Karpas-422 (cell line): ENCODE measurements around the gene MMRN2. TPM values are rescaled to one million over a fixed set of nuclear protein-coding genes. Genes with fewer than 3 reads are reported as not detected.

Experiments
- small RNA-seq: library from RNA; depleted of rRNA; stranded (forward); fragments of <200 nt; gene quantifications from one replicate; pipeline ENCODE3, GENCODE V24; 2014
- total RNA-seq: library from RNA; depleted of rRNA; stranded (reverse); fragments of >200 nt; shearing (Covaris generic); gene quantifications from 2 replicates; pipeline ENCODE4 v1.2.3, GENCODE V29; 2014; ENCODE audit warnings: low replicate concordance; rRNA removed

The MMRN2 gene
- total RNA-seq, 1 experiment from 2014 or later, result not detected

Small RNA genes lying within 50 kb of the gene (small RNA-seq; reads per million reads assigned to genes)
- gene BMS1P3, result not detected
- not detected for gene RNU1-19P

Other genes with a start within 250 kb of the MMRN2 start
- 2.2 and 3.2 TPM in 2 replicates for gene BMPR1A, start 201.0 kb downstream of the MMRN2 start, total RNA-seq
- gene SNCG, start 984 bp upstream of the MMRN2 start, total RNA-seq, result not detected in 2 replicates
- gene ADIRF, start 10.9 kb upstream of the MMRN2 start, total RNA-seq, result not detected in 2 replicates
- not detected in 2 replicates for gene FAM25A, start 62.7 kb upstream of the MMRN2 start, total RNA-seq
- gene GLUD1, start 137.2 kb upstream of the MMRN2 start, total RNA-seq, result 74.6 and 76.0 TPM in 2 replicates
- 12.0 and 21.4 TPM in 2 replicates for gene SHLD2, start 137.6 kb upstream of the MMRN2 start, total RNA-seq